ENCODE measurements around the gene CNNM4.

The CNNM4 gene

GRCh38 chr2:96841701-96842495 is 81.2 kb downstream of the CNNM4 start:
- CTCF ChIA-PET, result interaction anchor here (2.1 kb wide), 1 partner anchor 16 kb away, joined by 5 read pairs; the partner anchor contains the start of gene ANKRD39
- H3K27ac ChIP-seq (ENCODE audit: extremely low read depth, low read depth, low read length), result no peak overlapping the region
- no peaks in the 10 kb centered on the region for H3K4me1 ChIP-seq (ENCODE audit: control insufficient read depth, insufficient read depth, low read length)
- H3K4me3 ChIP-seq (ENCODE audit: low read depth, low read length), result no peak overlapping the region
- peaks cover 5 to 45% of the 10 kb centered on the region in 2 experiments; a peak in 2 of 3 replicates for H3K36me3 ChIP-seq (ENCODE audit: control insufficient read depth in 2 of 2, insufficient read depth in 1 of 2, low read length in 2 of 2)
- no peaks in the 10 kb centered on the region for H3K9me3 ChIP-seq (ENCODE audit: control insufficient read depth, insufficient read depth, low read depth, low read length)
- POLR2A ChIA-PET, result interaction anchor here (2.3 kb wide), 1 partner anchor 16 kb away, joined by 11 read pairs; the partner anchor contains the start of gene ANKRD39
- TF ChIP-seq EGR2 (tag by site-specific recombination; IDR thresholded peaks at IDR 0.05; ENCODE audit: low read depth), result no peak
- TF ChIP-seq ZIC2 (tag by site-specific recombination; IDR thresholded peaks at IDR 0.05), result peak; percentile 43
- TF ChIP-seq ZNF600 (tag by site-specific recombination; IDR thresholded peaks at IDR 0.05), result 0 out of 2 replicates have a peak, but pooled peaks have one; percentile 13
- TF ChIP-seq ZNF423 (tag by site-specific recombination; IDR thresholded peaks at IDR 0.05), result no peak

- Histone ChIP-seq H3K36me3 (ENCODE audit: control insufficient read depth in 2 of 2, insufficient read depth in 1 of 2, low read length in 2 of 2) (peaks cover 4 to 45% of the 10 kb centered on the region in 2 experiments), H3K4me3 (ENCODE audit: low read depth, low read length) (no peak overlapping the region), H3K4me1 (ENCODE audit: control insufficient read depth, insufficient read depth, low read length) (no peaks in the 10 kb centered on the region), H3K9me3 (ENCODE audit: control insufficient read depth, insufficient read depth, low read depth, low read length) (no peaks in the 10 kb centered on the region), H3K27ac (ENCODE audit: extremely low read depth, low read depth, low read length) (no peak overlapping the region)
- ChIA-PET POLR2A (interaction anchor here (0.9 to 2.3 kb wide), 2 partner anchors 15 to 26 kb away, joined by 4 to 11 read pairs; partner anchors contain the start of genes ANKRD39 and CNNM3), CTCF (interaction anchor here (0.7 to 2.1 kb wide), 2 partner anchors 15 to 269 kb away, joined by 5 read pairs; partner anchors contain the start of gene ANKRD39)
- TF ChIP-seq GLIS1 (tag by site-specific recombination; IDR thresholded peaks at IDR 0.05) (peak; percentile 89), BCL6B (tag by site-specific recombination; IDR thresholded peaks at IDR 0.05) (no peak), ZIC2 (tag by site-specific recombination; IDR thresholded peaks at IDR 0.05) (peak; percentile 57; the same call in 1 of the 2 replicates), ZNF449 (tag by site-specific recombination; IDR thresholded peaks at IDR 0.05) (no peak), ZNF19 (tag by site-specific recombination; IDR thresholded peaks at IDR 0.05; ENCODE audit: low read depth) (no peak), ZNF768 (tag by site-specific recombination; IDR thresholded peaks at IDR 0.05) (no peak), ZNF404 (tag by site-specific recombination; IDR thresholded peaks at IDR 0.05) (no peak), KLF17 (tag by site-specific recombination; IDR thresholded peaks at IDR 0.05) (no peak), ZNF777 (tag by site-specific recombination; IDR thresholded peaks at IDR 0.05; ENCODE audit: borderline replicate concordance) (no peak)
Observed at GRCh38 chr2:96842600-96842999, 81.9 kb downstream of the CNNM4 start.

GRCh38 chr2:96843538-96844268 is 83.0 kb downstream of the CNNM4 start, which contains the start of gene ANKRD23:
Gene ANKRD23 (minus strand): TSS chr2:96844021. CDS start chr2:96843992, 29 bp downstream.
- Histone ChIP-seq H3K9me3 (ENCODE audit: control insufficient read depth, insufficient read depth, low read depth, low read length) (no peaks in the 10 kb centered on the region), H3K27ac (ENCODE audit: extremely low read depth, low read depth, low read length) (no peak within 1 kb of the TSS)
- CTCF ChIA-PET, result interaction anchor here (0.5 to 2.1 kb wide), 6 partner anchors 13 to 850 kb away, joined by 3 to 5 read pairs (median 4); partner anchors contain the start of genes ANKRD36 and ANKRD39
- TF ChIP-seq ZNF654 (tag by site-specific recombination; IDR thresholded peaks at IDR 0.05; ENCODE audit: low read depth) (no peak), ZNF214 (tag by site-specific recombination; IDR thresholded peaks at IDR 0.05; ENCODE audit: borderline replicate concordance) (no peak), ZNF530 (tag by site-specific recombination; IDR thresholded peaks at IDR 0.05; ENCODE audit: low read depth) (no peak), ZNF768 (tag by site-specific recombination; IDR thresholded peaks at IDR 0.05) (no peak), ZNF544 (tag by site-specific recombination; IDR thresholded peaks at IDR 0.05) (no peak), ZNF521 (tag by site-specific recombination; IDR thresholded peaks at IDR 0.05) (no peak), ZBTB26 (tag by site-specific recombination; optimal IDR thresholded peaks at IDR 0.05) (no peak), ZNF580 (tag by site-specific recombination; IDR thresholded peaks at IDR 0.05) (no peak)

More at GRCh38 chr2:96843538-96844268, 83.0 kb downstream of the CNNM4 start, which contains the start of gene ANKRD23:
- H3K36me3 ChIP-seq (ENCODE audit: control insufficient read depth in 2 of 2, insufficient read depth in 1 of 2, low read length in 2 of 2), result peaks cover 8 to 45% of the 10 kb centered on the region in 2 experiments
- H3K4me1 ChIP-seq (ENCODE audit: control insufficient read depth, insufficient read depth, low read length), result no peaks in the 10 kb centered on the region
- POLR2A ChIA-PET, result interaction anchor here (0.9 to 2.3 kb wide), 2 partner anchors 14 to 28 kb away, joined by 4 to 11 read pairs; partner anchors contain the start of genes ANKRD39 and CNNM3
- H3K4me3 ChIP-seq (ENCODE audit: low read depth, low read length), result no peak within 1 kb of the TSS
